ENCODE data around the gene RNF112. TPM values are rescaled to one million over a fixed set of nuclear protein-coding genes. Genes with fewer than 3 reads are reported as not detected.

The RNF112 gene
- total and polyA plus RNA-seq, 2 of the 8 experiments (the other 6 are each of a cell fraction or from before 2014, with no cell fraction given), result 1.1 to 2.2 TPM

DNA sequence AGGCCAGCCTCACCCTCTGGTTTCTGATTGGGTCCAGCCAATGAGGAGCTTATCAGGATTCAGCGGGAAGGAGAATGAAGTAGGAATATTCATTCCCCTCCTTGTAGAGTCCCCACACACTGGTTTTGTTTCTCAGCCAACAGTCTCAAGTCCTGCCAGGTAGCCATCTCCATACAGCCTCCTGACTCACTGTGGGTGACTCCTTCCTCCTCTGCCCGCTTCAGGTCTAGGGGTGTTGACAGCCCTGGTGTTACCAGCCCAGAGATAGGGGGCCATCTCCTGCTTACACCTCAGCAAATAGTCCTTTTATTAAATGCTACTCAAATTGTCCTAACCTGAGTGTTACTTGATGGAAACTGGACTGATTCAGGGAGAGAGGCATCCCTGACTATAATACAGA, 20.1 kb upstream of the RNF112 start:
- POLR2A ChIA-PET (ENCODE audit: partially characterized antibody), result interaction anchor here (1.0 to 2.6 kb wide), 4 partner anchors 8 to 53 kb away, joined by 3 to 17 read pairs (median 3); partner anchors contain the start of gene MAPK7
- no peak for FAIRE-seq

More for the DNA sequence above, 20.1 kb upstream of the RNF112 start:
- Histone ChIP-seq H4K5ac (ENCODE audit: insufficient read length, low read depth, low read length) (no peak overlapping the region), H3K27me3 (replicated peaks in 1 of 4; ENCODE audit: control insufficient read depth in 3 of 4, extremely low read depth in 1 of 4, insufficient read depth in 3 of 4, low read length in 3 of 4) (no peaks in the 10 kb centered on the region), H3K9ac (replicated peaks in 1 of 4; ENCODE audit: extremely low read depth in 1 of 4, low read depth in 3 of 4, low read length in 3 of 4) (no peak overlapping the region), H2BK12ac (ENCODE audit: low read depth, low read length) (no peak overlapping the region), H2BK5ac (ENCODE audit: low read depth, low read length) (no peak overlapping the region), H3K18ac (ENCODE audit: extremely low read depth, low read length) (no peak overlapping the region), H3K23me2 (ENCODE audit: low read depth, low read length) (peaks cover 3% of the 10 kb centered on the region; the same call in 1 of the 2 replicates), H3K4me3 (ENCODE audit: extremely low read depth in 1 of 4, insufficient read depth in 2 of 4, low read depth in 3 of 4, low read length in 4 of 4) (no peak overlapping the region), H3K79me1 (ENCODE audit: low read depth, low read length) (no peaks in the 10 kb centered on the region), H4K8ac (ENCODE audit: extremely low read depth, insufficient read depth, low read length) (no peak overlapping the region), H2BK20ac (ENCODE audit: low read length) (0 out of 2 replicates have a peak overlapping the region, but pooled peaks have one; percentile 56), H3K36me3 (ENCODE audit: control insufficient read depth in 2 of 4, insufficient read depth in 4 of 4, low read length in 3 of 4) (no peaks in the 10 kb centered on the region; a peak in 1 of 8 replicates), H2AFZ (ENCODE audit: low read length) (no peak overlapping the region), H3K79me2 (ENCODE audit: control insufficient read depth in 1 of 2, insufficient read depth in 2 of 2, low read length in 2 of 2) (no peaks in the 10 kb centered on the region), H4K91ac (replicated peaks; ENCODE audit: insufficient read length, low read length) (no peak overlapping the region), H2AK5ac (ENCODE audit: low read depth, low read length) (no peak overlapping the region), H2BK120ac (replicated peaks; ENCODE audit: low read depth, low read length) (no peak overlapping the region), H3K4me1 (replicated peaks in 1 of 4; ENCODE audit: control insufficient read depth in 3 of 4, insufficient read depth in 4 of 4, low read length in 3 of 4) (peaks cover 8 to 22% (median 15%) of the 10 kb centered on the region in 4 experiments), H3K14ac (ENCODE audit: insufficient read length) (no peak overlapping the region), H3K4me2 (ENCODE audit: insufficient read depth in 1 of 2, low read depth in 2 of 2, low read length in 2 of 2) (no peak overlapping the region), H3K23ac (ENCODE audit: insufficient read length) (no peak overlapping the region), H4K20me1 (replicated peaks in 1 of 2; ENCODE audit: control insufficient read depth in 1 of 2, insufficient read depth in 2 of 2, low read length in 2 of 2) (peaks cover 0 to 2% of the 10 kb centered on the region in 2 experiments), H2BK15ac (ENCODE audit: low read length) (peak overlapping the region; percentile 93), H3K4ac (replicated peaks; ENCODE audit: insufficient read length, low read depth, low read length) (no peak overlapping the region), H3K56ac (replicated peaks; ENCODE audit: insufficient read length, low read depth, low read length) (no peak overlapping the region), H3K27ac (ENCODE audit: low read depth, low read length) (no peak overlapping the region), H3K9me3 (ENCODE audit: insufficient read depth in 2 of 2, low read depth in 1 of 2, low read length in 1 of 2) (no peaks in the 10 kb centered on the region)
- 76% methylated on average over 2 of the region's 2 CpGs; no CpG with 5 or more reads in 1 of the 2 experiments for WGBS, 2 experiments (ENCODE audit: extremely low coverage in 1 of 2, insufficient coverage in 1 of 2, insufficient read length in 1 of 2, insufficient replicate concordance in 2 of 2, low coverage in 1 of 2, low lambda C conversion rate in 2 of 2, missing lambda C conversion rate in 1 of 2)
- TF ChIP-seq POLR2A (IDR thresholded peaks at IDR 0.05; ENCODE audit: control extremely low read depth in 1 of 2, low read depth in 2 of 2, low read length in 2 of 2), result no peak
- no peak for TF ChIP-seq RAD21 (IDR thresholded peaks at IDR 0.05 in 1 of 2, conservative IDR thresholded peaks at IDR 0.05 in 1 of 2; ENCODE audit: low read depth in 2 of 2, low read length in 2 of 2)
- no peak for TF ChIP-seq GABPA (IDR thresholded peaks at IDR 0.05; ENCODE audit: borderline replicate concordance, insufficient read depth, low read length)
- TF ChIP-seq TBP (IDR thresholded peaks at IDR 0.05; ENCODE audit: low read depth, low read length), result no peak
- CTCF ChIA-PET (ENCODE audit: partially characterized antibody), result interaction anchor here (1.1 to 1.7 kb wide), 3 partner anchors 28 to 76 kb away, joined by 3 to 4 read pairs (median 4); partner anchors contain the start of gene B9D1
- no peak for DNase-seq (ENCODE audit: low read depth in 1 of 2, low spot score in 2 of 2)

Measured in H1 (cell line).